Progenitor cell of endocrine pancreas (in vitro differentiated cells): Measurements from ENCODE around the gene ACAA1. TPM values are rescaled to one million over a fixed set of nuclear protein-coding genes. Genes with fewer than 3 reads are reported as not detected.

Source experiments
- DNase-seq: peaks from one replicate; pipeline ENCODE4 v3.0.0; 2021; ENCODE audit warnings: low spot score; ENCODE audit not compliant: unreplicated experiment
- H3K27ac Mint-ChIP-seq: 2 replicates; pipeline ENCODE4 v1.8.0; 2021; ENCODE audit warnings: mild to moderate bottlenecking, moderate library complexity, mixed read lengths
- H3K27me3 Mint-ChIP-seq: 2 replicates; pipeline ENCODE4 v1.8.0; 2021; ENCODE audit warnings: mixed read lengths
- H3K36me3 Mint-ChIP-seq: 2 replicates; pipeline ENCODE4 v1.8.0; 2022; ENCODE audit warnings: mixed read lengths; ENCODE audit not compliant: insufficient read depth
- H3K4me1 Mint-ChIP-seq: 2 replicates; pipeline ENCODE4 v1.8.0; 2021; ENCODE audit warnings: low read depth, mixed read lengths
- H3K4me3 Mint-ChIP-seq: 2 replicates; pipeline ENCODE4 v1.8.0; 2021; ENCODE audit warnings: low read depth, mild to moderate bottlenecking, moderate library complexity, mixed read lengths
- H3K9me3 Mint-ChIP-seq: 2 replicates; pipeline ENCODE4 v1.8.0; 2021; ENCODE audit warnings: low read depth, mixed read lengths
- total RNA-seq: library from RNA; stranded (reverse); gene quantifications from 2 replicates; pipeline ENCODE4 v1.2.1, GENCODE V29; 2021
- TF ChIP-seq, protein P1 (sequence below): fragments of 200-600 bp; sonication (generic); IDR thresholded peaks from one replicate; pipeline ENCODE4 v1.5.0; 2021; ENCODE audit warnings: antibody characterized with exemption, mild to moderate bottlenecking; ENCODE audit not compliant: unreplicated experiment

ACAA1 gene
- total RNA-seq, 1 donor from 2014 or later, result 97.8 TPM

DNA sequence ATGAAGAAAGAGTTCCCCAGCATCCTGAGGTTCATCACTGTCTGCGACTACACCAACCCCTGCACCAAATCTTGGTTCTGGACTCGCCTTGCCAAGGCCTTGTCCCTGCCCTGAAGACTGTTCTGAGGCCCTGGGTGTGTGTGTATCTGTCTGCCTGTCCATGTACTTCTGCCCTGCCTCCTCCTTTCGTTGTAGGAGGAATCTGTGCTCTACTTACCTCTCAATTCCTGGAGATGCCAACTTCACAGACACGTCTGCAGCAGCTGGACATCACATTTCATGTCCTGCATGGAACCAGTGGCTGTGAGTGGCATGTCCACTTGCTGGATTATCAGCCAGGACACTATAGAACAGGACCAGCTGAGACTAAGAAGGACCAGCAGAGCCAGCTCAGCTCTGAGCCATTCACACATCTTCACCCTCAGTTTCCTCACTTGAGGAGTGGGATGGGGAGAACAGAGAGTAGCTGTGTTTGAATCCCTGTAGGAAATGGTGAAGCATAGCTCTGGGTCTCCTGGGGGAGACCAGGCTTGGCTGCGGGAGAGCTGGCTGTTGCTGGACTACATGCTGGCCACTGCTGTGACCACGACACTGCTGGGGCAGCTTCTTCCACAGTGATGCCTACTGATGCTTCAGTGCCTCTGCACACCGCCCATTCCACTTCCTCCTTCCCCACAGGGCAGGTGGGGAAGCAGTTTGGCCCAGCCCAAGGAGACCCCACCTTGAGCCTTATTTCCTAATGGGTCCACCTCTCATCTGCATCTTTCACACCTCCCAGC, 4.4 kb upstream of the ACAA1 start:
- peaks cover 19% of the 10 kb centered on the region for H3K4me1 Mint-ChIP-seq
- TF ChIP-seq, protein P1, sequence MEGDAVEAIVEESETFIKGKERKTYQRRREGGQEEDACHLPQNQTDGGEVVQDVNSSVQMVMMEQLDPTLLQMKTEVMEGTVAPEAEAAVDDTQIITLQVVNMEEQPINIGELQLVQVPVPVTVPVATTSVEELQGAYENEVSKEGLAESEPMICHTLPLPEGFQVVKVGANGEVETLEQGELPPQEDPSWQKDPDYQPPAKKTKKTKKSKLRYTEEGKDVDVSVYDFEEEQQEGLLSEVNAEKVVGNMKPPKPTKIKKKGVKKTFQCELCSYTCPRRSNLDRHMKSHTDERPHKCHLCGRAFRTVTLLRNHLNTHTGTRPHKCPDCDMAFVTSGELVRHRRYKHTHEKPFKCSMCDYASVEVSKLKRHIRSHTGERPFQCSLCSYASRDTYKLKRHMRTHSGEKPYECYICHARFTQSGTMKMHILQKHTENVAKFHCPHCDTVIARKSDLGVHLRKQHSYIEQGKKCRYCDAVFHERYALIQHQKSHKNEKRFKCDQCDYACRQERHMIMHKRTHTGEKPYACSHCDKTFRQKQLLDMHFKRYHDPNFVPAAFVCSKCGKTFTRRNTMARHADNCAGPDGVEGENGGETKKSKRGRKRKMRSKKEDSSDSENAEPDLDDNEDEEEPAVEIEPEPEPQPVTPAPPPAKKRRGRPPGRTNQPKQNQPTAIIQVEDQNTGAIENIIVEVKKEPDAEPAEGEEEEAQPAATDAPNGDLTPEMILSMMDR, result no peak
- peaks cover 2% of the 10 kb centered on the region for H3K36me3 Mint-ChIP-seq
- no peak overlapping the region for H3K27ac Mint-ChIP-seq
- H3K4me3 Mint-ChIP-seq, result no peak overlapping the region
- H3K9me3 Mint-ChIP-seq, result peaks cover 3% of the 10 kb centered on the region
- H3K27me3 Mint-ChIP-seq, result no peaks in the 10 kb centered on the region
- no peak for DNase-seq

DNA sequence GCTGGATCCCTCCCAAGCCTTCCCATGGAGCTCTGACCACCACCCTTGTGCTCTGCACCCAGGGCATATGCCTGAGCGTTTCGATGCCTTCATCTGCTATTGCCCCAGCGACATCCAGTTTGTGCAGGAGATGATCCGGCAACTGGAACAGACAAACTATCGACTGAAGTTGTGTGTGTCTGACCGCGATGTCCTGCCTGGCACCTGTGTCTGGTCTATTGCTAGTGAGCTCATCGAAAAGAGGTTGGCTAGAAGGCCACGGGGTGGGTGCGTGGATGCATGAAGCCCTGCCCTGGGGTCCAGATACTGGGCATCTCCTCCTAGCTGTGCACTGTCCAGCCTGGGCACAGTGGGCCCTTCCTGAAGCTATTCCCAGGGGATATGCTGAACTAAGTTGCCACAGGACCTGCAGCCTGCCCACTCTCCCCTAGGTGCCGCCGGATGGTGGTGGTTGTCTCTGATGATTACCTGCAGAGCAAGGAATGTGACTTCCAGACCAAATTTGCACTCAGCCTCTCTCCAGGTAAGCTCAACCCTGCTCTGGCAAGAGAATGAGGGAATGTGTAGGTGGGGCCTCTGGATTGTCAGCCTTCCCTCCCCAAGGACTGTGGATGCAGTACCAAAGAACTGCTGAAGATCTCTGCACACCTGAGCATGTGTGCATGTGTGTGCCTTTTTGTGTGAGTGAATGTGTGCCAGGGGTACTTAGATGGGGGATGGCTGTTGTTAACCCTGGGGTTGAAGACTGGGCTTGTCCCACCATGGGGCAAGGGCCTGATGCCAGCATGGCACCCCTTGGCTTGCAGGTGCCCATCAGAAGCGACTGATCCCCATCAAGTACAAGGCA, 3.6 kb upstream of the ACAA1 start:
- no peaks in the 10 kb centered on the region for H3K27me3 Mint-ChIP-seq

DNA sequence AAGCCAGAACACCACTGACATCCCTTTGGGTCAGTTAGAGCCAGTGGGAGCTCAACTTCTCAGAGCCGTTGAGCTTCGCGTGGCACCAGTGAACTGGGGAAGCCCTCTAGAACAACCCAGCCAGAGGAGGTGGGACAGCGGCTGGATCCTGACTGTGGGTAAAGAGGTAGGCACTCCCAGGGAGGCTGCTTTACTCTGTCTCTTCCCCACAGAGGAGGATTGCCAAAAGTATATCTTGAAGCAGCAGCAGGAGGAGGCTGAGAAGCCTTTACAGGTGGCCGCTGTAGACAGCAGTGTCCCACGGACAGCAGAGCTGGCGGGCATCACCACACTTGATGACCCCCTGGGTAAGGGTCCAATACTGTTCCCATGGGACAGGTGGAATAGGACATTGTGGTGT, 2.7 kb upstream of the ACAA1 start:
- Mint-ChIP-seq H3K27ac (no peak overlapping the region), H3K36me3 (peaks cover 2% of the 10 kb centered on the region), H3K27me3 (no peaks in the 10 kb centered on the region), H3K4me1 (peaks cover 36% of the 10 kb centered on the region), H3K4me3 (peak overlapping the region; percentile 98), H3K9me3 (no peaks in the 10 kb centered on the region)
- TF ChIP-seq, protein P1, result no peak
- no peak for DNase-seq

More for the DNA sequence above, 3.6 kb upstream of the ACAA1 start:
- H3K9me3 Mint-ChIP-seq, result no peaks in the 10 kb centered on the region
- no peak for DNase-seq
- peaks cover 27% of the 10 kb centered on the region for H3K4me1 Mint-ChIP-seq
- TF ChIP-seq, protein P1, result no peak
- no peak overlapping the region for H3K4me3 Mint-ChIP-seq
- peaks cover 2% of the 10 kb centered on the region for H3K36me3 Mint-ChIP-seq
- H3K27ac Mint-ChIP-seq, result no peak overlapping the region

DNA sequence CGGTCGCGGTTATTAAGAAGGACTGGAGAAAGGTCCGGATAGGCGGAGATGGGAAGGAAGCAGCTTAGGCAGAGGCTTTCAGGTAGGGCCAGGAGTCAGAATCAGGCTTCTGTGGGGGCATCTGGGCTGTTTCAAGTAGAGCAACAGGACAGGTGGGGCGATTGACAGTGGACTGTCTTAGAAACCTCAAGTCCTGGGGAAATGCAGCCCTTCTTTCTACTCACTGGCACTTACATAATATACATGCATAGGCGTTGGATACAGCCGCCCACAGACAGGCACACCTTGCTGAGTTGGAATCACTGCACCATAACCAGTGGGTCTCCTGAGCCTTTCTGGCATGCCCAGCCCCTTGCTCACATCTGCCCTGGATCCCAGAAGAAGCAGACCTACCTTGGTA, 2.3 kb upstream of the ACAA1 start:
- Mint-ChIP-seq H3K27me3 (no peaks in the 10 kb centered on the region), H3K9me3 (no peaks in the 10 kb centered on the region), H3K4me3 (peak overlapping the region; percentile 98), H3K27ac (no peak overlapping the region), H3K36me3 (peaks cover 3% of the 10 kb centered on the region), H3K4me1 (peaks cover 40% of the 10 kb centered on the region)
- TF ChIP-seq, protein P1, result no peak
- no peak for DNase-seq

DNA sequence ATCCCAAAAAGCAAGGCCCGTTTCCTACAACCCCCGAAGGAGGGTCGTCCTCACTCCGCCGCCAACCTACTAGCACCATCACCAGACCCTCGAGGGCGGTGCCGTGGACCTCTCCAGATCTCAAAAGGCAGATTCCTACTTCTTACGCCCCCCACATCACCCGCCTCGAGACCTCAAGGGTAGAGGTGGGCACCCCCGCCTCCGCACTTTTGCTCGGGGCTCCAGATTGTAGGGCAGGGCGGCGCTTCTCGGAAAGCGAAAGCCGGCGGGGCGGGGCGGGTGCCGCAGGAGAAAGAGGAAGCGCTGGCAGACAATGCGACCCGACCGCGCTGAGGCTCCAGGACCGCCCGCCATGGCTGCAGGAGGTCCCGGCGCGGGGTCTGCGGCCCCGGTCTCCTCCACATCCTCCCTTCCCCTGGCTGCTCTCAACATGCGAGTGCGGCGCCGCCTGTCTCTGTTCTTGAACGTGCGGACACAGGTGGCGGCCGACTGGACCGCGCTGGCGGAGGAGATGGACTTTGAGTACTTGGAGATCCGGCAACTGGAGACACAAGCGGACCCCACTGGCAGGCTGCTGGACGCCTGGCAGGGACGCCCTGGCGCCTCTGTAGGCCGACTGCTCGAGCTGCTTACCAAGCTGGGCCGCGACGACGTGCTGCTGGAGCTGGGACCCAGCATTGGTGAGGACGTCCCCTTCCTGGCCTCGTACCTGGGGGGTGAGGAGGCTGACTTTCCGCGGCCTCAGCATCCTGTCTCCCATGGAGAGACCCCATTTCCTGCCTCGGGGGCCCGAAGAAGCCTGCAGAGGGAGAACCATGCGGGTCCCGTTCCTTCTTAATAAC, 1.6 kb upstream of the ACAA1 start, which contains the start of gene MYD88:
Gene MYD88, plus strand, starts transcription at position 313 of the 842 bp plus-strand sequence. Its CDS starts 40 bp downstream, at position 353.
- TF ChIP-seq, protein P1, result no peak
- peak within 1 kb of the TSS; percentile 96 for H3K27ac Mint-ChIP-seq
- peaks cover 4% of the 10 kb centered on the region for H3K36me3 Mint-ChIP-seq
- H3K27me3 Mint-ChIP-seq, result no peaks in the 10 kb centered on the region
- peak within 1 kb of the TSS; percentile 98 for H3K4me3 Mint-ChIP-seq
- peaks cover 47% of the 10 kb centered on the region for H3K4me1 Mint-ChIP-seq
- no peaks in the 10 kb centered on the region for H3K9me3 Mint-ChIP-seq
- peak; percentile 43 for DNase-seq
